ENCODE data around the gene KCTD1. TPM values are rescaled to one million over a fixed set of nuclear protein-coding genes. Genes with fewer than 3 reads are reported as not detected.

The KCTD1 gene
- total RNA-seq, 2 experiments from 2014 or later = 10.1 to 10.3 TPM

- Histone ChIP-seq H3K9me3 (ENCODE audit: low read length) (no peaks in the 10 kb centered on the region), H3K4me2 (ENCODE audit: low read length) (no peak overlapping the region), H3K79me2 (ENCODE audit: insufficient read depth, low read depth, low read length) (no peaks in the 10 kb centered on the region), H3K4me1 (ENCODE audit: insufficient read depth, low read length, poor library complexity, severe bottlenecking) (no peaks in the 10 kb centered on the region), H4K20me1 (ENCODE audit: insufficient read depth, low read length) (no peaks in the 10 kb centered on the region), H3K36me3 (ENCODE audit: insufficient read depth, low read length) (no peaks in the 10 kb centered on the region), H2AFZ (ENCODE audit: low read length) (no peak overlapping the region), H3K4me3 (ENCODE audit: low read depth, low read length, poor library complexity, severe bottlenecking) (no peak overlapping the region), H3K9me2 (ENCODE audit: insufficient read depth, low read length) (no peaks in the 10 kb centered on the region), H3K27ac (ENCODE audit: low read depth, low read length, poor library complexity, severe bottlenecking) (no peak overlapping the region)
- intact Hi-C loops (cut with micrococcal nuclease; ENCODE audit: unreplicated experiment) = no loop called here
- ChIA-PET POLR2A (interaction anchor here (0.6 to 1.3 kb wide), 5 partner anchors 10 to 162 kb away, joined by 3 to 5 read pairs (median 5); no protein-coding TSS in a partner anchor), CTCF (ENCODE audit: unreplicated experiment) (no interaction called here)
- no TSS peak for BruUV-seq (replicated peaks)
- TF ChIP-seq CTCF (conservative IDR thresholded peaks at IDR 0.05; ENCODE audit: low read length) (no peak), EZH2phosphoT487 (IDR thresholded peaks at IDR 0.05; ENCODE audit: borderline replicate concordance, low read depth, low read length) (no peak)
- no peak for DNase-seq (ENCODE audit: low spot score)
Observed at GRCh38 chr18:26568513-26568912, 20.2 kb upstream of the KCTD1 start.

DNA sequence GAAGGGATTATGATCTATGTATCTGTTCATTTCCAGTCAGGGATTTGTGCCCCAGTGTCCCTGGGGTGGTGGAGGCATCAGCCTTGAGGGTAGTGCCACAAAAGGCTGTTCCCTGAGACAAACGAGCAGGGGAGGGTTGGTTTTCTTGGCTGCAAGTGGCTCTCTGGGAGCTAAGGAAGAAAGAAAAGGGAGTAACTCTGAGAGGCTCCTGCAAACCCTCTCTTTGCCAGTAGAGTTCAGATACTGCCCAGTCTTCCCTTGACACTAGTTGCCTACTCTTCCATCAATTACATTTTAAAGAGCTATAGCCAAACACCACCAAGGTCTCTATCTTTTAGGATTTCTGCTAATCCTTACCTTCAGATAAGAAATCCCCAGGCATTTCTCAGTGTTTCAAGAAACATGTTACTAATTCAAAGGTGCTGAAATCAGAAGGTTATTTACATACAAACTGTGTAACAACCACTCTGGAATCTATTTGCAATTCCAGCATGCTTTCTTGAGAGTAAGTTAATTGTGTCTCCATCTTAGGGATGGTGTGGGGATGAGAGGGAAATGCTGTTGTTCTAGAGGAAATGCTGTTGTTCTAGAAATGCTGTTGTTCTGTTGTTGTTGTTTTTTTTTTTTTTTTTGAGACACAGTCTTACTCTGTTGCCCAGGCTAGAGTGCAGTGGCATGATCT, 18.7 kb upstream of the KCTD1 start:
- TF ChIP-seq CTCF (conservative IDR thresholded peaks at IDR 0.05; ENCODE audit: low read length) (no peak), EZH2phosphoT487 (IDR thresholded peaks at IDR 0.05; ENCODE audit: borderline replicate concordance, low read depth, low read length) (no peak)
- BruUV-seq (replicated peaks) = no TSS peak

DNA sequence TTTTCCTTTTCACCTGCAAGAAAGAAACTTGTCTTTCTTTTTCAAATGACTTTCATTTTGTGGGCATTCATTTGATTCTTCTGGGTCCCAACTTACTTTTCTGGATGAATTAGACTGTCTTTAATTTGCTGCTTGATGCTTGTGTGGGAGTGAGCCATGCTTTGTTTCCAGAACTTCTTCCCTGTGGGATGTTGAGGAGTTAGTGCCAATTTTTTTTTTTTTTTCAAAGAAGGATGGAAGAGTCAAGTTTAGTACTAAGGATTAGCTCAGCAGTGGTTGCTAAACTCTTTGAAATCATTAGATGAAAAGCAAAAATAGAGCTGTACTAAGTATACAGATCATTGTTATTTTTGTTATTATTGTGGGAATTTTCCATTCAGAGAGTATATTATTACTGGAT, 17.2 kb upstream of the KCTD1 start:
- no TSS peak for BruUV-seq (replicated peaks)
- POLR2A ChIA-PET = interaction anchor here (0.6 to 1.2 kb wide), 3 partner anchors 25 to 1567 kb away, joined by 3 to 4 read pairs (median 3); no protein-coding TSS in a partner anchor
- CTCF ChIA-PET (ENCODE audit: unreplicated experiment) = no interaction called here

More for the DNA sequence above, 18.7 kb upstream of the KCTD1 start:
- Histone ChIP-seq H3K36me3 (ENCODE audit: insufficient read depth, low read length) (no peaks in the 10 kb centered on the region), H3K4me3 (ENCODE audit: low read depth, low read length, poor library complexity, severe bottlenecking) (no peak overlapping the region), H3K4me2 (ENCODE audit: low read length) (no peak overlapping the region), H4K20me1 (ENCODE audit: insufficient read depth, low read length) (no peaks in the 10 kb centered on the region), H3K9me2 (ENCODE audit: insufficient read depth, low read length) (no peaks in the 10 kb centered on the region), H3K4me1 (ENCODE audit: insufficient read depth, low read length, poor library complexity, severe bottlenecking) (no peaks in the 10 kb centered on the region), H2AFZ (ENCODE audit: low read length) (no peak overlapping the region), H3K27ac (ENCODE audit: low read depth, low read length, poor library complexity, severe bottlenecking) (no peak overlapping the region), H3K79me2 (ENCODE audit: insufficient read depth, low read depth, low read length) (no peaks in the 10 kb centered on the region), H3K9me3 (ENCODE audit: low read length) (no peaks in the 10 kb centered on the region)
- CTCF ChIA-PET (ENCODE audit: unreplicated experiment) = no interaction called here
- POLR2A ChIA-PET = interaction anchor here (0.6 kb wide), 1 partner anchor 517 kb away, joined by 3 read pairs; no protein-coding TSS in a partner anchor
- intact Hi-C loops (cut with micrococcal nuclease; ENCODE audit: unreplicated experiment) = no loop called here
- DNase-seq (ENCODE audit: low spot score) = no peak

More for the DNA sequence above, 17.2 kb upstream of the KCTD1 start:
- Histone ChIP-seq H4K20me1 (ENCODE audit: insufficient read depth, low read length) (no peaks in the 10 kb centered on the region), H3K9me3 (ENCODE audit: low read length) (no peaks in the 10 kb centered on the region), H3K79me2 (ENCODE audit: insufficient read depth, low read depth, low read length) (no peaks in the 10 kb centered on the region), H2AFZ (ENCODE audit: low read length) (no peak overlapping the region), H3K4me1 (ENCODE audit: insufficient read depth, low read length, poor library complexity, severe bottlenecking) (no peaks in the 10 kb centered on the region), H3K36me3 (ENCODE audit: insufficient read depth, low read length) (no peaks in the 10 kb centered on the region), H3K4me2 (ENCODE audit: low read length) (no peak overlapping the region), H3K9me2 (ENCODE audit: insufficient read depth, low read length) (no peaks in the 10 kb centered on the region), H3K27ac (ENCODE audit: low read depth, low read length, poor library complexity, severe bottlenecking) (no peak overlapping the region), H3K4me3 (ENCODE audit: low read depth, low read length, poor library complexity, severe bottlenecking) (no peak overlapping the region)
- no peak for DNase-seq (ENCODE audit: low spot score)
- TF ChIP-seq EZH2phosphoT487 (IDR thresholded peaks at IDR 0.05; ENCODE audit: borderline replicate concordance, low read depth, low read length) (no peak), CTCF (conservative IDR thresholded peaks at IDR 0.05; ENCODE audit: low read length) (no peak)
- intact Hi-C loops (cut with micrococcal nuclease; ENCODE audit: unreplicated experiment) = no loop called here

Measured in OCI-LY7 (cell line).